ENCODE results near the gene PTCSC3. TPM values are rescaled to one million over a fixed set of nuclear protein-coding genes. Genes with fewer than 3 reads are reported as not detected.

PTCSC3 gene
- total RNA-seq, 1 experiment from 2014 or later, result not detected

GRCh38 chr14:36174767-36175424 is 1.6 kb downstream of the PTCSC3 start:
- POLR2A ChIA-PET, result no interaction called here
- no peak for DNase-seq (ENCODE audit: low read depth, low spot score)
- intact Hi-C loops (cut with micrococcal nuclease; ENCODE audit: unreplicated experiment), result no loop called here

GRCh38 chr14:36173161-36173560 is 3.4 kb downstream of the PTCSC3 start:
- no peak overlapping the region for H3K4me3 ChIP-seq (ENCODE audit: low read depth in 2 of 2, low read length in 2 of 2)
- DNase-seq (ENCODE audit: low read depth, low spot score) (no peak), ATAC-seq (no peak)
- no peak overlapping the region for H3K27ac ChIP-seq (ENCODE audit: low read length)
- H3K9me3 ChIP-seq (ENCODE audit: control insufficient read depth, insufficient read depth, low read depth, low read length), result no peaks in the 10 kb centered on the region
- intact Hi-C loops (cut with micrococcal nuclease; ENCODE audit: unreplicated experiment) (no loop called here), in situ Hi-C loops (cut with HindIII; ENCODE audit: low pct_unique_long_range_greater_than_20kb, low sequenced_read_pairs) (no loop called here)
- CTCF ChIA-PET, result no interaction called here
- POLR2A ChIA-PET, result no interaction called here
- BruUV-seq (replicated peaks), result no TSS peak
- TF ChIP-seq SIN3A (IDR thresholded peaks at IDR 0.05; ENCODE audit: borderline replicate concordance, insufficient read depth, low read depth, low read length) (no peak), TCF7L2 (IDR thresholded peaks at IDR 0.05; ENCODE audit: low read depth, low read length) (no peak), REST (IDR thresholded peaks at IDR 0.05; ENCODE audit: insufficient read depth in 1 of 2, low read depth in 2 of 2, low read length in 1 of 2) (no peak)
- peaks cover 2% of the 10 kb centered on the region for H3K27me3 ChIP-seq (ENCODE audit: control insufficient read depth, insufficient read depth, low read length)
- no peaks in the 10 kb centered on the region for H3K36me3 ChIP-seq (ENCODE audit: control insufficient read depth, insufficient read depth, low read length)
- no peaks in the 10 kb centered on the region for H3K4me1 ChIP-seq (ENCODE audit: control insufficient read depth, insufficient read depth, low read length)

More at GRCh38 chr14:36174767-36175424, 1.6 kb downstream of the PTCSC3 start:
- no peak overlapping the region for H3K4me3 ChIP-seq (ENCODE audit: low read depth in 2 of 2, low read length in 2 of 2)
- TF ChIP-seq SIN3A (IDR thresholded peaks at IDR 0.05; ENCODE audit: borderline replicate concordance, insufficient read depth, low read depth, low read length) (no peak), POLR2AphosphoS5 (IDR thresholded peaks at IDR 0.05; ENCODE audit: low read depth, low read length) (no peak), TCF7L2 (IDR thresholded peaks at IDR 0.05; ENCODE audit: low read depth, low read length) (no peak), REST (IDR thresholded peaks at IDR 0.05; ENCODE audit: insufficient read depth in 1 of 2, low read depth in 2 of 2, low read length in 1 of 2) (no peak), CTCF (IDR thresholded peaks at IDR 0.05) (no peak)
- no peak for ATAC-seq
- in situ Hi-C loops (cut with HindIII; ENCODE audit: low pct_unique_long_range_greater_than_20kb, low sequenced_read_pairs), result no loop called here
- H3K36me3 ChIP-seq (ENCODE audit: control insufficient read depth, insufficient read depth, low read length), result no peaks in the 10 kb centered on the region
- H3K27ac ChIP-seq (ENCODE audit: low read length), result no peak overlapping the region
- CTCF ChIA-PET, result no interaction called here
- no peaks in the 10 kb centered on the region for H3K4me1 ChIP-seq (ENCODE audit: control insufficient read depth, insufficient read depth, low read length)
- H3K27me3 ChIP-seq (ENCODE audit: control insufficient read depth, insufficient read depth, low read length), result peaks cover 2% of the 10 kb centered on the region
- H3K9me3 ChIP-seq (ENCODE audit: control insufficient read depth, insufficient read depth, low read depth, low read length), result no peaks in the 10 kb centered on the region
- no TSS peak for BruUV-seq (replicated peaks)

All from Panc1 (cell line).